T-helper 9 cell (primary cell): Measurements from ENCODE around the gene DCHS2.

Experiments used
- DNase-seq: peaks from one replicate; pipeline ENCODE4 v3.0.0-alpha.2; 2020

Gene DCHS2

GRCh38 chr4:154186035-154186434 is 305.6 kb downstream of the DCHS2 start:
- DNase-seq: no peak

GRCh38 chr4:154184238-154184637 is 307.4 kb downstream of the DCHS2 start:
- DNase-seq: no peak

- no peak for DNase-seq
Measured at GRCh38 chr4:154183264-154183663, 308.3 kb downstream of the DCHS2 start.
